ENCODE data around the gene NEIL1.
"Not testable (repeated sequence)": the region's sequence is repeated elsewhere in the genome, so short reads cannot be mapped to it uniquely, and the experiment has no call there.

Gene NEIL1

DNA sequence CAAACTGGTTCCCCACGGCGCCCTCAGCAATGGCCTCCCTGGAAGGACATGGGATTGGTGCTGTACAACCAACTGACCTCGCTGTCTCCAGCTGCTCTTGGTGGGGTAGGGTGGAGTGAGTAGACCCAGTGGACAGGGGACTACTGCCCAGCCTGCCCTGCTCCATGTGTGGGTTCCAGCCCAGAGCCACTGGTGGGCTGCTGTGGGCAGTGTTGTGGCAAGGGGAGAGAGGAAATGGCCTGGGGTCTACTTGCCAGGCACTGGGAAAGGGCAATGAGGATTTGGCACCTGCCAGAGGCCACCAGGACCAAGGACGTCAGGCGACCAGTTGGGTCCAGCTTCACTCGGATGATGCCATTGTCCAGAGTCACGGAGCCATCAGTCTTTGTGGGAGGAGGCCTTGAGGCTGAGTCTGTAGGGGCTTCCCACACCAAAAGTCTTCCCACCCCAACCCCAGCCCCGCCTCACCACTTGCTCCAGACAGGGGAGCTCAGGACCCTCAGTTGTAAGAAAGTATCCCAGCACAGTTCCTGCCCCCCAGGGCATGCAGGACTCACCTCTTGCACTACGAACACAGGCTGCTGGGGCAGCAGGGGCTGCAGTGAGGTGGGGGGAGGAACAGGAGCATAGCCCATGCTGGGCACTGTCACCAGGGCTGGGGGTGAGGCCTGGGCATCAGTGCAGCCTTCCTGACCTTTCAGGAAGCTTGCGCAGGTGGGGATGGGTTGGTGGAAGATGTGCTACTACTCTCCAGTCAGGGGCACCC, 12.1 kb downstream of the NEIL1 start:
- no peak for DNase-seq

DNA sequence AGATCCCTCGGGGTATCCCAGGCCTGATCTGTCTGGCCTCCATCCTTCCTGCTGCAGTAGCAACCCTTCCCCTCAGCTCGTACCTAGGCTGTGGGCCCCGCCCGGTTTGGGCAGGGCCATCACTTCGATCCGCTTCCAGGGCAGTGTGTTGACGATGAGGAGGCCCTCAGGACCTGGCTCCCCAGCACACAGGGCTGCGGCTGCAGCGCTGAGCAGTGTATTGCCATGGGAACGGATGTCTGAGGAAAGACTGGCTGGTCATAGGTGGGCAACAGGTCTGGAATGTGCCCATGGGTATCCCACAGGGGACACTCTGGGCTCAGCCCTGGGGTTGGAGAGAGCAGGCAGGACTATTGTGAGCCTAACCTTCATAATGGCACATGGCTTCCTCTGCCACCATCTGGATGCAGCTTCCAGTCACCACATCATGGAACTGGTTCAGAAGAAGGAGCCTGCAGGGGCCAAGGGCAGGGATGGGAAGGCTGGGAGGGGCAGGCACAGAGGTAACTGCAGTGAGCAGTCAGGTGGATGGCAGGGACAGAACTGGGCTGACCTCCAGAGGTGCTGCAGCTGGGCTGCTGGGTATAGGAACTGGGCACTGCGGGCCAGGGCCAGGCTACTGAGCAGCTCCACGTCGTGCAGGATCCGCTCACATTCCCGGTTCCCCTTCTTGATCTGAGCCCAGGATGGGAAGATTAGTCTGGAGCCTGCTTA, 12.9 kb downstream of the NEIL1 start:
- no peak for DNase-seq

DNA sequence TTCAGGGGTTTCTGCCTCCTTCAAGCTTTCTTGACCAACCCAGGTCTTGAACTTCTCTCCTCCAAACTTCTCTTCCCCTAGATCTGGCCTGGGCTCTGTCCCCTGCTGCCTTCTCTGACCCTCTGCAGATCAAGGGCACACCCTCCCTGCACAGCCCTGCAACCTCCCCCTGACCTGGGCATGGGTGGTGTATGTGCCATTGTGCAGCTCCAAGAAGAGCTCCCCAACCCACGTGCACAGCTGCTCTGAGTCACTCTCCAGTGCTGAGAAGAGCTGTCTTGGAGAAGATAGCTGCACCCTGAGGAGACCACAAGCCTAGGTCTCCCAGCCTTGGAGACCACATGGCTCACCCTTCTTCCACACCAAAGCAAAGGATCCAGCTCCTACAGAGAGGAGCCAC, 13.6 kb downstream of the NEIL1 start:
- no peak for DNase-seq

DNA sequence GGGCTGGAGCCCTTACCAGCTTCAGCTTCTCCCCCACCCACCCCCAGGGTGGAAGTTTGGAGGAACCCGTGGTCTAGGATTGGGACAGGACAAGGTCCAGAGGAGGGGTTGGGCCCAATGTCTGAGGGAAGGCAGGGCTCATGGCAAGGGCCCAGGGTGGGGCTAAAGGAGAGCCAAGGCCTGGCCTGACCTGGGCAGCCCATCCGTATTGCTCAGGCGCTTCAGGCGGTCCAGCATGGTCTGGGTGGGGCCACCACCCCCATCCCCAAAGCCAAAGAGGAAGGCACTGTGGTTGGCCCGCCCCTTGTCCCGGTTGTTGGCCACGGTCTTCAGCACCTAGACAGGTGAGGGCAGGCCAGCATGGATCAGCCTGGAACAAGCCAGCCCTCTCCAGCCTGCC, 14.0 kb downstream of the NEIL1 start:
- DNase-seq, result no peak

DNA sequence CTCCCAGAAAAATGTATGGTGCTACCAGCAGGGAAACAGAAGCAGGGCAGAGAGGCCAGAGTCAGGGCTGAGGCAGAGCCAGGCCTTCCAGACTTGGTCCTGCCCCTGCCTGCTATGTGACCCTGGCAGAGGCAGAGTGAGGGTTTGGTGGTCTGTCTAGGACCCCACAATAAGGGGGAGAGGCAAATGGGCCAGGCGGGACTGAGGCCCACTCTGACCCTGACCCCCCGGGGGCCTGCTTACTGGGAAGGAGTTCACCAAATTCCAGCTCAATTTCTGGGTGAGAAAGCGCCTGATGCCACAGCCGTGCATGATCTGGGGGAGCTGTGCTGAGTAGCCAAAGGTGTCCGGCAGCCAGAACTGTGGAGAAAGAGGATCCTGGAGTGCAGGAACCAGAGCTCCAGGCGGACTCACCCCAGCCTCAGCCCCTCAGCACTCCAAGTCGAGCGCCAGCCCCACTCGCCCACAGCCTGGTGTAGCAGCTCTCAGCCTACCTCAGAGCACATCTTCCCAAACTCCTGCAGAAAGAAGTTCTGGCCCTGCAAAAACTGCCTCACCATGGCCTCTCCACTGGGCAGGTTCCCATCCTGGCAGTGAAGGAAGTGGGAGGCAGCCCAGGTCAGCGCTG, 14.6 kb downstream of the NEIL1 start:
- DNase-seq, result no peak

DNA sequence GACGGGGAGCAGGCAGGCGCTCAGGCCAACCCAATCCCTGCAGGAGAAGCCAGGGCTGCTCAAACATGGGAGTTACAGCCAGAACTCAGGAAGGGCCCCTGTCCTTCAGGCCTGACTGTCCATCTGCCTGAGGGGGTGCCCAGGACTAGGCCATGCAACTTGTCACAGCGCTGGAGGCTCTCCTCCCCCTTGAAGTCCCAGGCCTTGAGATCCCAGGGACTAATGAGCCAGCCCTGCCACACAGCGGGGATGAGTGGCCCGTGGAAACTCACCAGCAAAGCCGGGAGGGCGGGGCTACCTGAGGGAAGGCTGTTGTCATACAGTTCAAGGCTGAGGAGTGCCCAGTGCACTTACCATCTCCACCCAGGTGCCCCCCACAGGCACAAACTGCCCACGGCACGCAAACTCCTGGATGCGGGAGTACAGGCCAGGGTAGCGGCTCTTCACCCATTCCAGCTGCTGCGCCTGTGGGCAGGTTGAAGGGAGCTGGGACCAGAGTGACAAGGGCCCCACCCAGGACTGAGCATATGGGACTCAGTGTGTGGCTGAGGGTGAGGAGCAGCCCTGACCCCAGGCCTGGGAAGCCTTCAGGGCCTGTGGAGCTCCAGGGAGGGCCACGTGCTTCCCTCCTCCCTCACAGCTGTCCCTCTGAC, 15.3 kb downstream of the NEIL1 start:
- DNase-seq, result no peak

DNA sequence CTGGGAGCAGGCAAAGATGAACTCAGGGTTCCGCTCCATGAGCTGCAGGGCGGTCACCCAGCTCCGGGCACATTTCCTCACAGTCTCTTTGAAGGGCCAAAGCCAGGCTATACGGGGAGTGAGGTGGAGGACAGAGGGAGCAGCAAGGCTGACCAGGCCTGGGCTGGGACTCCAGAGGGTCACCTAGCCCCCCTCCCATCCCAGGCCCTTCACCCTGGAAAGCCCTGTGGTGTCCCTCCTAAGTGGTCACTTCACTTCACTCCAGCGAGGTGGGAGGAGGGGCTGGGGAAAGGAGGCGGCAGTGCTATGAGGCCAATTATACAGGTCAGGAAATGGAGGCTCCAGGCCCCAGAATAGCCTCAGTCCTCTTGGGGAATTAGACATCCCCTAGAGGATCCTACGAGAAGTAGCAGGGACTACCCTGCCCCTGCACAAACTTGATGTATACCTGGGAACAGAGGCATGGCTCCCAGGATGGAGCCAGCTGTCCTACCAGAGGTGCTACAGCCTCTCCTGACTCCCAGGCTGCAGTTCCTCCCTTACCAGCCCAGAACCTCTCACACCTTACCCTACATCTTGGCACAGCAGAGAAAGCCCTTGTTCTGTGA, 15.9 kb downstream of the NEIL1 start:
- no peak for DNase-seq

DNA sequence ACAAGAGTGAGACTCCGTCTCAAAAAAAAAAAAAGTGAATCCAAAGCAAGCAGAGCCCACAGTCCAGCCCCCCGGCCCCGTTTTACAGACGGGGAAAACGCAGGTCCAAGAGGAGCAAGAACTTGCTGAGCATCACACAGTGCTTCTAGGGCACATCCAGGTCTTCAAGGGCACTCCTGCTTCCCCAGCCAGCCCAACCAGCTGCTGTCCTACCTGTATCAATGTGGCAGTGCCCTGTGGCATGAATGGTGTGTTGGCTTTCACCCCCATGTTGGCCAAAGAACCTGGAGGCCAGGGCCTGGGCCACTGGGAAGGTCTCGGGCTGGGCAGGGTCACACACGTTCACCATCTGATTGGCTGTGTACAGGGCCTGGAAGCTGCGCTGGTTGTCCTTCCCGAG, 16.9 kb downstream of the NEIL1 start:
- no peak for DNase-seq

DNA sequence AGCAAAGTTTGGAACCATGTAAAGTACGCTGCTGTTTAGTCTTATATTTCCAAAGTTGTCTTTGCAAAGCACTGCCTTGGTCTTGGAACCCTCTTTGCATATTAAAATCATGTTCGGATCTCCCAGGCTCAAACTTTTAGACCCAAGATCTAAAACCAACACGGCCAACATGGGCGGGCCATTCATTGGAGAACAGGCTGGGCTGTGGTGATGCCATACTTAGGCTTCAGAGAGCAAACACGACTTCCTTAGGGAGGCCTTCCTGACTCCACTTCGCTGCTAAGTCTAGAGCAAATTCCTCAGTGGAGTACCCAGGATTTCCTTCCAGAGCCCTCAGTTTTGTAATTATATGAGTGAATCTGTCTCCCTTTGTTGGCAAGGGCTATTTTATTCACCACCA, 18.0 kb downstream of the NEIL1 start:
- no peak for DNase-seq

DNA sequence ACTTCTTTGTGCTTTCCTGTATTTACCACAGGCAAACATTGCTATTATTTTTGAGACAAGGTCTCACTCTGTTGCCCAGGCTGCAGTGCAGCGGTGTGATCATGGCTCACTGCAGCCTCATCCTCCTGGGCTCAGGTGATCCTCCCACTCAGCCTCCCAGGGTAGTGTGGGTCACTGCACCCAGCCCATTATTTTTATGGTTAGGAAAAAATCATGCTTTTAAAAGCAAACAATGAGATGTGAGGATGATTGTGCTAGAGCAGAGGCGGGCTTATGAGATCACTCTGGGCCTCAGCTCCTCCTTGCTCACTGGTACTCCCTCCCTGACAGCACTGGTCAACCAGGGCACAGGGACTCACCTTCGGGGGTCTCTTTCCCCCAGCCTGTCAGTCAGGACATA, 19.3 kb downstream of the NEIL1 start:
- DNase-seq, result no peak

DNA sequence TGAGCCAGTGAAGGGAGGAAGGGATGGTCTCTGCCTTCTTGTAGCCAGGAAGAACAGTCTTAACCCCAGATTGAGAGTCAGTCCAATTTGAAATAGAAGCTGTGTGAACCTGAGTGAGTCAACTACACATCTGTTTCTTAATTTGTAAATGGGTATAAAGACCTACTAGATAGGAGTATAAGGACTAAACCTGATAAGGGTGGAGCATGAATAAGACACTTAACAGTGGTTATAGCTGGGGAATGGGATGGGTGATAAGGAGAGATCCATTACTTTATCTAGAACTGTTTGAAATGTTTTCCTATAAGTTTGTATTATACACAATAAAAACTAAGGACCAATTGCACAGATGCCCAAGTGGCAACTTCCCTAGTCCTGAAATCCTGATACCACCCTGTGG, 20.2 kb downstream of the NEIL1 start:
- no peak for DNase-seq

DNA sequence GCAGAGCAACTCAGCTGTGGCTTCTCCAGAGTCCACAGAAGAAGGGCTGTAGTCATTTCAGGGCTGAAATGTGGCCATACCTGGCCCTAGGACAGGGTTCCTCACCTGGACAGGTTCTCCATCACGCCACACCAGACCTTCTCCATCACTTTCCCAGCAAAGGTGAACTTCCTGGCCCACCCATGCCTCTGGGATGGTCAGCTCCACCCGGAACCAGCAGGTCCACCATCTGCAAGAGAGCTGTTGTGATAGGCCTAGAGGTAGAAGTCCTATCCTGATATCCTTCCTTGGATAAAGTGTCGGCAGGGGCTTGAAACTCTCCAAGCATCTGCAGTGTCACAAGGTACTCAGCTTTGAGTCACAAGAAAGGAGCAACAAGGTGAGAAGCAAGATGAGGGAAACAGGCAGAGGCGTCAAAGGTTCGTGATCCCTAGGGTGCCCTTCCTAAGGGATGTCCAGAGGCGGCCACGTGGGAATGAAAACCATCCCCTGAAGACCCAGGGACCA, 20.6 kb downstream of the NEIL1 start:
- no peak for DNase-seq

DNA sequence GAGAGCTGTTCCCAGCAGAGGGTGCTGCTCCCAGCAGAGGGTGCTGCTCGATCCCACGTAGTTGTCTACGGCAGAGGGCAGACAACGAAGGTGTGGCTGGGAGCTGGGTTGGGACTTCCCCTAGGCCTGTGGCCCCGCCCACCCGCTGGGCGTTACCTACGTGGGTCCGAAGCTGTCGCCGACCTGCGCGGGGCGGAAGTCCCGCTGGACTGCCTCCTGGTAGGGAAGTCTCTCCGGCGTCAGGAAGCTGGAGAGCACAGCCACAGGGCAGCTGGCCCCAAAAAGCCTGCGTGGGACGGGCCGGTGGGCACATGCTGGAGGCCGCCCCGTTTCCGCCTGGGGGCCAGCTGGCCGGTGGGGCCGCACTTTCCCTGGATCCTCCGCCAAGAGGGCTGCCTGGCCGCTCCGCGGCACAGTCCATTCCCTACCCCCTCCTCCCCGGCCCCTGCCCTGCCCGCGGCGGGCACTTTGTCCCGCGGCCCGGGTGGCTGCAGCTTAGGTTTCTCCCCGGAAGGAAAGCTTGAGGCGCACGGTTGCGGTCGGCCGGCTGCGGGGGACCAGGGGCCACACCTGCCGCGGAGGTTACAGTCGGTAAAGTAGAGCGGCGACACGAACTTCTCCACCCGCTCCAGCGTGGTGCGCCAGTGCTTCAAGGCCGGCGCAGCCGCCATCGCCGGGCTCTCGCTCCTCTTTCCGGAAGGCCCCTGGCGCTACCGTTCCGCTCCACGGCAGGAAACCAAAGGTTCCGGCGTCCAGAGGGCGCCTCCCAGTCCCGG, 21.3 kb downstream of the NEIL1 start, which contains the start of gene MAN2C1:
Gene MAN2C1, minus strand, starts transcription at position 695 of the 776 bp plus-strand sequence. Its CDS starts 24 bp downstream, at position 671.
- DNase-seq, result peak; percentile 93

DNA sequence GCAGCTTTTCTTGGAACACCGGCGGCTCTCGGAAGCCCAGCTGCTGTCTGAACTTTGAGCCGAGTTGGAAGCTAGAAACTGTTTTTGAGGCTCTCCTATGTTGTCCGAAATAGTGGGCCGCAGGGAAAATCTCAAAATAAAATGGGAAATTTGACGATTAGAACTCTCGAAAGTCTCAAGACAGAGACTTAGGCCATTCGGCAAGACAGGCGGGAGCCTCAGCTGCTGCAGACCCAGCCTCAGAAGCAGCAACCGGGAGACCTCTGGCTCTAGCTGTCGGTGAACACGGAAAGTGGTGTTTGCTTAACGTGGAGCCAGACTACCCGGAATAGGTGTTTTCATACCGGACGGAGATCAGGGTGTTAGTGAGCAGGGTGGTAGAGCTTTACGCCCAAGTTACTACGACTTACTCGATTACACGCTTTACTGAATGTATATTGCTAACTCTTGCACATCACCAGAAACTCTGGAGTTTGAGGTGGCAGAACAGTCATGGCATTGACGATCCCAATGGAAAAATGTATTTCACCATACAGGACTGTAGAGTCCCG, 21.9 kb downstream of the NEIL1 start:
- peak; percentile 27 for DNase-seq

DNA sequence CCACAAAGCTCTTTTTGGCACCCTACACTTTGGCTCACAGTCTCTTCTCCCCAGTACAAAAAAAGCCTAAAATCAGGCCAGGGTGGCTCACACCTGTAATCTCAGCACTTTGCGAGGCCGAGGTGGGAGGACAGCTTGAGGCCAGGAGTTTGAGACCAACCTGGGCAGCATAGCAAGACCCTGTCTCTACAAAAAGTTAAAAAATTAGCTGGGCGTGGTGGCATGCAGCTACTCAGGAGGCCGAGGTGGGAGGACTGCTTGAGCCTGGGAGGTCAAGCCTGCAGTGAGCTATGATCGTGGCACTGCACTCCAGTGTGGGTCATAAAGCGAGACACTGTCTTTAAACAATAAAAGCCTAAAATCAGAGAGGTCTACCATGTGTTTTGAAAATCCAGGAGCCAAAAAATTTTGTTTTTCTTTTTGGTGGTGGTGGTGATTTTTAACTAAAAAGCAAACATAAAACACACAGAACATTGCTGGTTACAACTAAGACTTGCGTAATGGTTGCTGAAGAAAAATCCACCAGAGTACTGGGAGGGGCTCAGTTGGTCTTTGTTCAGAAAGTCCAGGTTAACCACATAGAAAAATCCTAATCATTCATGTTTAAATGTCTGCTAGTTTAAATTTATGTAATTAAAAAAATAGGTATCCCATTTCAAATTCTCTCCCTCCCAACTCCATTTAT, 23.2 kb downstream of the NEIL1 start:
- DNase-seq, result no peak

DNA sequence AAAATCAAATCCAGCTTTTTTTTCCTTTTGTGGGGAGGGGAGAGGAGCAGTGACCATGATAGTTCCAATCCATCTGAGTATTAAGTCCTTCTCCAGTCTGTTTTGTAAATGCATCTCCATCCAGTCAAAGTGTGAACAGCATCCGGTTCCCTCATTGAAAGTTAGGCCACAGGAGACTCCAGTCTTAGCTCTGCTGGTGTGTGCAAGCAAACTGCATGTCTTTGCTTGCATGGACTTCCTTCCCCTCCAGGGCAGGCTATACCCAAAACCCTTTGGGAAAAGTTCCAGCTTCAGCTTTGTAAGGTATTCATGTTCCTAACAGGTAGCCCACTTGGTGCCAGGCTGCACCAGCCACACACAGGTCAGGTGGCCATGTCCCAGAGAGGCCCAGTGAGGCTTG, 24.6 kb downstream of the NEIL1 start:
- DNase-seq, result no peak

DNA sequence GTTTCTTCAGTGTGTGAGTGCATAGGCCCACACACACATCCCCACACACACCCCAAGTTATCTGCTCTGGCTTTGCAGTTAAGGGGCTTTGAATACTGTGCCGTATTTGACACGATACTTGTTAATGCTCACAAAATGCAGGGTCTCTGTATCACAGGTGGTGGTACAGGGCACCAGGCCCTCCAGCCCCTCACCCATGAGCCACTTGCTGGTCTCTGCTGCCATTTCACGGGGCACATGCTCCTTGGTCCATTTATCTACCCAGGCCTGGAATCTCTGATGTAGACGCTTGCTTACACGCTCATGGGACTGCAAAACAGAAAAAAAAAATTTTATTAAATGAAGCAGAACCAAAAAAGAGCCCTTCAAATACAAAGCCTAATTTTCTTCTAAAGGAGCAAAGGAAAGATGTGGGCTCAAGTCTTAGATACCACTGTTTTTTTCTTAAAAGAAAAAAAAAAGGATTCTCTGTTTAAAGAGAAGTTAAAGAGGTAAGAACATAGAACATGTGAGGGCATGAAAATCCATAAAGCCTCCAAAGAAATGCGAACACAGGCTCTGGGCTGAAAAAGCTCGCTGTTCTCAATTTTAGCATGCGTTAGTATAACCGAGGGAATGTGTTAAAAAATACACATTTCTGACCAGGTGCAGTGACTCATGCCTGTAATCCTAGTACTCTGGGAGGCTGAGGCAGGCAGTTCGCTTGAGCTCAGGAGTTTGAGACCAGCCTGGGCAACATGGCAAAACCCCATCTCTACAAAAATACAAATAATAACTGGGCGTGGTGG, 25.3 kb downstream of the NEIL1 start:
- DNase-seq, result no peak

DNA sequence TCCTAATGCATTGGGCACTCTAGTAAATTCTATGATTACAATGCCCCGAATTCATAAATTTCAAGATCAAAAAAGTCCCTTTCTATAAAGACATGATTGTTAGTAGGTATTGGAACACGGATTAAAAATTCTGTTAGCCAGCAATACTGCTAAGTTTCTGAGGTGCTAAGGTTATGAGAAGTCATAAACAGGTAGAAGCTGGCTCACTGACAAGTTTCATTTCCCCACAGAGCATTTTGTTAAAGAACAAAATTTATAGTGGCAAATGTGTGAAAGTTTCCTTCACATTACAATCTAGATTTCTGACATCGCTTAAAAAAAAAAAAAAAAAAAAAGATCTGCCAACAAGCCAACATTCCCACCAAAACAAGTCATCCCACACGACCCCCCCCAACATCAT, 33.9 kb downstream of the NEIL1 start:
- no peak for DNase-seq

DNA sequence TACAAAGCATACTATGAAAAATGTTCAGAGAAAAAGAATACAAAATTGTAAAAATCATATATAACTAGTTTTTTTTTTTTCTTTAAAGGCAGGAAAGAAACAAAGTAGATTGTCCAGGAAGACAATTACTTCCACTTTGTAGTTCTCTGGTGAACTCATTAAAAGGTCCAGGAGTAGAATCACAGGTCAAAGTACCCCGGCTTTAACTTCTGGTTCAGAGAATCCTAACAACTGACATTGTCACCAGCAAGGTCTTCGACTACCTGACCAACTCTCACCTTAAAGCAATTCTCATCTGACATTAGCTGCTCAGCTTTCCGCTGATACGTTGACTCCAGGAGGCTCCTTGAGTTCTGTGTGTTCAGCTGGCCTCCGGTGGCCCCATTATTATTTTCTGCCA, 37.1 kb downstream of the NEIL1 start:
- DNase-seq, result not testable (repeated sequence)

DNA sequence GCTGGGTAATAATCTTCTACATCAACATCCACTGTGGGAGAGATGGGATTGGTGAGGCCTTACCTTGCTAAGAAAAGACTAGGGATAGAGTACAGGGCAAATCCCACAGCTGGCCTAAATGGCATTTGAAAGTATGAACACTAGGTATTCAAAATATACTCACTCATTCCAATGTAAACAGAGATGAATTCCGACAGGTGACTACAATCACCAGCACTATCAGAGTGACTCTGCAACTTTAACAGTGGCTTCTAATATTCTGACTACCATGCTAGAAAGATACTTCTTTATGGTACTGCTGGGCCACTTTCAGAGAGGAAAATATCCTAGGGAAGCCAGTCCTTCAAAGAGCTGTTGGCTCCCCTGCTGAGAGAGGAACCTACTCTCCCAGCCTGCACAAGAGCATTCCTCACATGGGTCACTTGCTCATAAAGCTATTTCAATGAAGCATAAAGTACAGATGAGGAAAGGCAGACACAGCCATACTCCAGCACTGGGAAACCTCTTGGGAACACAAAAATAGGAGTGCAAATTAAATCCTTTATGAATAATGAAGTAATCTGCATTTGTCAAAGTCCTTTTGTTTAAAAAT, 43.0 kb downstream of the NEIL1 start:
- no peak for DNase-seq
